ENCODE results near the gene RASD2. TPM values are rescaled to one million over a fixed set of nuclear protein-coding genes. Genes with fewer than 3 reads are reported as not detected.

The RASD2 gene
- total and polyA plus RNA-seq, 2 donors from 2014 or later = 1.1 to 3.4 TPM

- Histone ChIP-seq H3K9me3 (ENCODE audit: control insufficient read depth in 2 of 3, insufficient read depth in 1 of 3, low read length in 3 of 3) (peaks cover 0 to 5% (median 0%) of the 10 kb centered on the region in 3 donors), H3K27me3 (ENCODE audit: control insufficient read depth, insufficient read depth, low read length) (peaks cover 2% of the 10 kb centered on the region), H3K9ac (ENCODE audit: low read length in 3 of 3) (no peak overlapping the region), H3K4me3 (ENCODE audit: low read length in 3 of 3) (no peak overlapping the region), H3K36me3 (ENCODE audit: control insufficient read depth in 2 of 3, insufficient read depth in 3 of 3, low read length in 3 of 3) (no peaks in the 10 kb centered on the region), H3K27ac (ENCODE audit: low read depth in 2 of 2, low read length in 2 of 2) (no peak overlapping the region), H3K4me1 (ENCODE audit: control insufficient read depth in 2 of 3, insufficient read depth in 2 of 3, low read depth in 1 of 3, low read length in 3 of 3) (peaks cover 0 to 5% (median 0%) of the 10 kb centered on the region in 3 donors)
- no peak for DNase-seq
- TF ChIP-seq CTCF (IDR thresholded peaks at IDR 0.05; ENCODE audit: borderline replicate concordance, extremely low read depth, insufficient read depth) = no peak
- intact Hi-C loops (cut with DNase I) = no loop called here
- FAIRE-seq = no peak
Measured at GRCh38 chr22:35537232-35537631, 3.4 kb upstream of the RASD2 start.

GRCh38 chr22:35538801-35539321, 1.8 kb upstream of the RASD2 start:
- no peak overlapping the region for H3K4me3 ChIP-seq (ENCODE audit: low read length in 3 of 3)
- H3K36me3 ChIP-seq (ENCODE audit: control insufficient read depth in 2 of 3, insufficient read depth in 3 of 3, low read length in 3 of 3) = no peaks in the 10 kb centered on the region
- H3K27me3 ChIP-seq (ENCODE audit: control insufficient read depth, insufficient read depth, low read length) = no peaks in the 10 kb centered on the region
- H3K27ac ChIP-seq (ENCODE audit: low read depth in 2 of 2, low read length in 2 of 2) = no peak overlapping the region
- peaks cover 0 to 5% (median 0%) of the 10 kb centered on the region in 3 donors for H3K4me1 ChIP-seq (ENCODE audit: control insufficient read depth in 2 of 3, insufficient read depth in 2 of 3, low read depth in 1 of 3, low read length in 3 of 3)
- intact Hi-C loops (cut with DNase I) = no loop called here
- no peaks in the 10 kb centered on the region for H3K9me3 ChIP-seq (ENCODE audit: control insufficient read depth in 2 of 3, insufficient read depth in 1 of 3, low read length in 3 of 3)
- no peak for FAIRE-seq
- no peak for DNase-seq
- TF ChIP-seq CTCF (IDR thresholded peaks at IDR 0.05; ENCODE audit: borderline replicate concordance, extremely low read depth, insufficient read depth) = peak; percentile 47
- no peak overlapping the region for H3K9ac ChIP-seq (ENCODE audit: low read length in 3 of 3)

- no peak overlapping the region for H3K27ac ChIP-seq (ENCODE audit: low read depth in 2 of 2, low read length in 2 of 2)
- no peaks in the 10 kb centered on the region for H3K27me3 ChIP-seq (ENCODE audit: control insufficient read depth, insufficient read depth, low read length)
- H3K9ac ChIP-seq (ENCODE audit: low read length in 3 of 3) = peak overlapping the region in 1 of 3 donors; percentile 32
- H3K9me3 ChIP-seq (ENCODE audit: control insufficient read depth in 2 of 3, insufficient read depth in 1 of 3, low read length in 3 of 3) = no peaks in the 10 kb centered on the region
- peak overlapping the region in 1 of 3 donors; percentile 41 for H3K4me3 ChIP-seq (ENCODE audit: low read length in 3 of 3)
- no peak for DNase-seq
- intact Hi-C loops (cut with DNase I) = no loop called here
- TF ChIP-seq CTCF (IDR thresholded peaks at IDR 0.05; ENCODE audit: borderline replicate concordance, extremely low read depth, insufficient read depth) = no peak
- no peak for FAIRE-seq
- peaks cover 0 to 5% (median 0%) of the 10 kb centered on the region in 3 donors for H3K4me1 ChIP-seq (ENCODE audit: control insufficient read depth in 2 of 3, insufficient read depth in 2 of 3, low read depth in 1 of 3, low read length in 3 of 3)
- H3K36me3 ChIP-seq (ENCODE audit: control insufficient read depth in 2 of 3, insufficient read depth in 3 of 3, low read length in 3 of 3) = no peaks in the 10 kb centered on the region
Measured at GRCh38 chr22:35539487-35539886, 1.1 kb upstream of the RASD2 start.

All from kidney (tissue), 14 donors.